Activated naive CD4-positive, alpha-beta T cell treated with anti-CD3 and anti-CD28 coated beads for 36 hours (primary cell): Measurements from ENCODE around the gene NSDHL. TPM values are rescaled to one million over a fixed set of nuclear protein-coding genes. Genes with fewer than 3 reads are reported as not detected.

Source experiments
- CTCF ChIA-PET: fragments of 350-600 bp; sonication (Branson Sonifier 250); formaldehyde crosslinking; loops from one replicate; lab custom pipeline; 2021; ENCODE audit warnings: antibody characterized with exemption; lab: Charles Lee
- DNase-seq: peaks from one replicate; pipeline ENCODE4 v3.0.0-alpha.2; 2020
- H3K27ac Mint-ChIP-seq: one replicate; pipeline ENCODE4 v1.8.0; 2021; ENCODE audit warnings: mild to moderate bottlenecking, mixed read lengths
- H3K27me3 Mint-ChIP-seq: one replicate; pipeline ENCODE4 v1.8.0; 2021; ENCODE audit warnings: low read depth, mixed read lengths
- H3K36me3 Mint-ChIP-seq: one replicate; pipeline ENCODE4 v1.8.0; 2021; ENCODE audit warnings: low read depth, mixed read lengths
- H3K4me1 Mint-ChIP-seq: one replicate; pipeline ENCODE4 v1.8.0; 2021; ENCODE audit warnings: low read depth, mixed read lengths
- H3K4me3 Mint-ChIP-seq: one replicate; pipeline ENCODE4 v1.8.0; 2021; ENCODE audit warnings: mild to moderate bottlenecking, moderate library complexity, mixed read lengths
- H3K9me3 Mint-ChIP-seq: one replicate; pipeline ENCODE4 v1.8.0; 2021; ENCODE audit warnings: mixed read lengths
- intact Hi-C: fragments of 100-400 bp; cut with micrococcal nuclease; formaldehyde crosslinking; loops from one replicate; pipeline ENCODE4 v1.15.1; 2023
- total RNA-seq, 2 experiments: library from RNA; stranded (reverse); gene quantifications; one replicate each; pipeline ENCODE4 v1.2.3, GENCODE V29; 2021

The NSDHL gene
- total RNA-seq, 2 experiments from 2014 or later, result 13.3 to 16.2 TPM

DNA sequence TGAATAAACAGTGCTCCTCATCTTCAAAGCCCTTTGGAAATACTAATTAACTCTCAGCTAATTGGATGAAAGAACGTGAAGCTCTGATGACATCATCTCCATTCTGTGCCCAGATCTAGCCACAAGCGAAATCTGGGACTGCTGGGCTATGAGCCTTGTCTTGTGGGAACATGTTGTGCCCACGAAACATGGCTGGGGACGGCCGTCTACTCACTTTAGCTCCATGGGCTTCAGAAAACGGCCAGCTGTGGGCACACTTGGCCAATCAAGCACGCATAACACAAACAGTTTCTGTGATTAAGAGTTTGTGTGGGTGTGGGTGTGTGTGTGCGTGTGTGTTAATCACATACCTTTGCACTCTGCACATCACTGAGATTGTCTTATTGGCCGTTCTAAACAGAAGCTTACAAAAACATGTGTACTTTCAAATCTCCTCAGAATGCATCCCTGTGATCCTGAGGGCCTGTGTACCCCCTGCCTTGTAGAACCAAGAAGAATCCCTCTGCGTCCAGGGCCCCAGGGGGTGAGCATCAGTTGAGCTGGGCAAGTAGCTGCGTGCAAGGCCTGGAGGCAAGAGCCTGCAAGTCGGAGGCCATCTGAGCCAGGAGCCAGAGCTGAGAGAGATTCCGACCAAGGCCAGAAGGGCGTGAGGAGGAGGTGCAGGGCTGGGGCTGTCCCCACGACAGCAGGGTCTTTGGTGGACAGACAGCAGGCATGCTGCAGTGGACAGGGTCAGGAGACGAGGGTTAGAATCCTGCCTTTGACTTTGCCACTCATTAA is 48.3 kb downstream of the NSDHL start:
- Mint-ChIP-seq H3K4me3 (no peak overlapping the region), H3K36me3 (no peaks in the 10 kb centered on the region), H3K9me3 (no peaks in the 10 kb centered on the region), H3K4me1 (no peaks in the 10 kb centered on the region), H3K27ac (no peak overlapping the region), H3K27me3 (no peaks in the 10 kb centered on the region)
- intact Hi-C loops, result no loop called here
- DNase-seq, result no peak
- CTCF ChIA-PET, result no interaction called here

GRCh38 chrX:152881289-152881688 is 50.4 kb downstream of the NSDHL start:
- Mint-ChIP-seq H3K27me3 (no peaks in the 10 kb centered on the region), H3K9me3 (no peaks in the 10 kb centered on the region), H3K4me3 (no peak overlapping the region), H3K36me3 (no peaks in the 10 kb centered on the region), H3K27ac (no peak overlapping the region), H3K4me1 (no peaks in the 10 kb centered on the region)
- CTCF ChIA-PET, result no interaction called here
- no peak for DNase-seq
- intact Hi-C loops, result no loop called here

DNA sequence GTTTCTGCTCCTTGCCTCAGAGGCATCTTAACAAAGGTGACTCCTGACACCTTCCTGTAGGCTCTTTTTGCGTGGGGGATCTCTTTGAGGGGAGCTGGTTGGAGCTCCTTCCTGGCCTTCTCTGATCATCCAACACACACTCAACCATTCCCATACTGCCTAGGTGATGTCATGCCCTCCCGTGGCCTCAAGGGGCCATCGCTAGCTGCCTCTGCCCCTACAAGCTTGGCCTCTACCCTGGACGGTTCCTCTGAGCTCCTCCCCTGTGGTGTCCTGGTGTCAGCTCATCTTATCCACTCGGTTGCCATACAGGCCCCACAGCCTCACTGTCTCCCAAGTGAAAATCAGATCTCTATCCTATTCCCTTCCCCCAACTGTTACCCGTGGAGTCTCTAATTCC is 53.3 kb downstream of the NSDHL start:
- no peaks in the 10 kb centered on the region for H3K36me3 Mint-ChIP-seq
- H3K4me3 Mint-ChIP-seq, result no peak overlapping the region
- CTCF ChIA-PET, result no interaction called here
- no peaks in the 10 kb centered on the region for H3K4me1 Mint-ChIP-seq
- no peaks in the 10 kb centered on the region for H3K27me3 Mint-ChIP-seq
- no peak for DNase-seq
- H3K27ac Mint-ChIP-seq, result no peak overlapping the region
- intact Hi-C loops, result no loop called here
- H3K9me3 Mint-ChIP-seq, result no peaks in the 10 kb centered on the region

DNA sequence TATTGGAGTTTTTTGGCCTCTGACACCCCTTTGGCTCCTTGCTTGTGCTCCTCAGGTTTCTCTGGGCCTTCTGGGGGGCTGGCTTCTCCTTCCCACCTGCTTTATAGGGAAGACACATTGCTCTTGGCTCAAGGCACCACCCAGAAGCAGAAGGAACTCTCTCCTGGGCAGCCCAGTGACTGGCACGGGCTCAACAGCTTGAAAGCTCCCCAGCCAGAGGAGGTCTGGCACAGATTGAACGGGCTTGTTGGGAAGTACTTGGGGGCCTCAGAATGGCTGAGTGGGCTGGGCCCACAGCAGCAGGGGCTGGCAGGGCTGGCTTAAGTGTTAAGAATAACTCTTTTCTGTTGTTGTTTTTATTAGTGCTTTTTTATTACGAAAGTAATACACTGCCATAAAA is 55.9 kb downstream of the NSDHL start:
- Mint-ChIP-seq H3K9me3 (no peaks in the 10 kb centered on the region), H3K27ac (no peak overlapping the region), H3K4me1 (no peaks in the 10 kb centered on the region), H3K36me3 (no peaks in the 10 kb centered on the region), H3K27me3 (peaks cover 7% of the 10 kb centered on the region), H3K4me3 (no peak overlapping the region)
- intact Hi-C loops, result no loop called here
- CTCF ChIA-PET, result no interaction called here
- DNase-seq, result no peak

GRCh38 chrX:152892499-152892898 is 61.6 kb downstream of the NSDHL start:
- H3K27ac Mint-ChIP-seq, result no peak overlapping the region
- H3K4me1 Mint-ChIP-seq, result no peaks in the 10 kb centered on the region
- intact Hi-C loops, result no loop called here
- H3K27me3 Mint-ChIP-seq, result peaks cover 23% of the 10 kb centered on the region
- no peak overlapping the region for H3K4me3 Mint-ChIP-seq
- H3K36me3 Mint-ChIP-seq, result no peaks in the 10 kb centered on the region
- H3K9me3 Mint-ChIP-seq, result no peaks in the 10 kb centered on the region
- CTCF ChIA-PET, result no interaction called here
- DNase-seq, result no peak

GRCh38 chrX:152892999-152893891 is 62.4 kb downstream of the NSDHL start:
- CTCF ChIA-PET, result interaction anchor here (0.6 kb wide), 1 partner anchor 32 kb away, joined by 3 read pairs; no protein-coding TSS in a partner anchor
- H3K27me3 Mint-ChIP-seq, result peaks cover 23% of the 10 kb centered on the region

DNA sequence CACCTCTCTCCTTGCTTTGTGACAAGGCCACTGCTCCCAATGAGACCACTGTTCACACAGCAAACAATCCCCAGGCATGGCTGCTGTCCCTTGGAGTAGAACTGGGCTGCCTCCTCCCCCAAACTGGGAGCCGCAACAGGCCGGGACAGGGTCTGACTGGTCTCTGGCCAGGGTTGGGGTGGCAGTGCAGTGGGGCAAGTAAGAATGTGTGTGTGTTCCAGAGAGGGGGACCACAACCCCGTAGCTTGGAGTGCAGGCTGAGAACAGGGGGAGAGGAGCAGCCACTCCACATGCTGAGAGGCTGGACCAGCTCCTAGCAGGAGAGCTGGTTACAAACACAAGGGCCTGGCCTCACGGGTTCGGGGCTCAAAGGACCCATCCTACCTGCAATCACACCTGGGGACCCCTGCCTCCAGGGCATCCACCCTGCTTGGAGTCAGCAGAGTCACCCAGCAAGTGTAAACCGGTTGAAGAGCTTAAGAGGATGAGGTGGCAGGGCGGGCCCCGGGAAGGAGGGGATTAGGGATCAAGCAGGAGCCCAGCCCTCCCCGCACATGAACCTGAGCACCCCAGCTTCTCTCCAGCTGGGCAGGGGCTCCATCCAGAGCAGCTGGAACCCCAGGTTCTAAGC is 63.2 kb downstream of the NSDHL start:
- CTCF ChIA-PET, result interaction anchor here (0.6 kb wide), 2 partner anchors 33 to 1736 kb away, joined by 3 read pairs; no protein-coding TSS in a partner anchor
- no peaks in the 10 kb centered on the region for H3K4me1 Mint-ChIP-seq
- H3K27me3 Mint-ChIP-seq, result peaks cover 23% of the 10 kb centered on the region
- no peaks in the 10 kb centered on the region for H3K36me3 Mint-ChIP-seq
- intact Hi-C loops, result no loop called here
- H3K9me3 Mint-ChIP-seq, result no peaks in the 10 kb centered on the region
- no peak overlapping the region for H3K4me3 Mint-ChIP-seq
- no peak overlapping the region for H3K27ac Mint-ChIP-seq
- DNase-seq, result no peak

More at GRCh38 chrX:152892999-152893891, 62.4 kb downstream of the NSDHL start:
- H3K9me3 Mint-ChIP-seq, result no peaks in the 10 kb centered on the region
- DNase-seq, result no peak
- intact Hi-C loops, result no loop called here
- no peaks in the 10 kb centered on the region for H3K36me3 Mint-ChIP-seq
- H3K4me3 Mint-ChIP-seq, result no peak overlapping the region
- H3K27ac Mint-ChIP-seq, result no peak overlapping the region
- H3K4me1 Mint-ChIP-seq, result no peaks in the 10 kb centered on the region

GRCh38 chrX:152895121-152895520 is 64.3 kb downstream of the NSDHL start:
- Mint-ChIP-seq H3K27me3 (peaks cover 19% of the 10 kb centered on the region), H3K4me1 (no peaks in the 10 kb centered on the region)

DNA sequence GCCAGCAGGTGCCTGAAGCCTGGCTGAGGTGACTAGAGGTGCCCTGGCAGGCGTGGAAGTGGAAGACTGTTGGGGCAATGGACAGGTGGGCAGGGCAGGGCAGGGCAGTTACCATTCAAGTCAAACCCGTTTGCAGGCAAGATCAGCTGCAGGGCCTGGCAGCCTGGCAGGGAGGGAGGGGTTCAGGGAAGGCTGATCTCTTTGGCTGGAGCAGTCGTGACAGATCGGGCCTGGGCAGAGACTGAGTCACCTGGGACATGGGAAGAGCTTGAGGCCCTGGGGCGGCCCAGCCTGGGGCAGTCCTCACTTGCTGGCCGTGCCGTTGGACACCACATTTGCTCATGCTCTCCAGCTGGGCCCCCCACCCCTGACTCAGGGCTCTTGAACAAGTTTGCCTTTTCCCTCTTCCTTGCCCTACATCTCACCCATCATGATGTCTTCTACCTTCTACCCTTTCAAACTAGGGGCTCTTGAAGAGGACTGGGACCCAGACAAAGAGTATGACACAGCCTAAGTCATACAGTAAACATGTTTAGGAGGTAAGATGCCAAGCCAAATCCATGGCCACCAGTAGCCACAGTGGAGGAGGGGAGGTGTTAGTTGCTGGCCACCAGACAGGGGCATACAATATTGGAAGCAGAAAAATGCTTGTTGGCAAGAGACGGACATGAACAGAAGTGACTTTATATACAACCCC is 65.0 kb downstream of the NSDHL start:
- peaks cover 16% of the 10 kb centered on the region for H3K27me3 Mint-ChIP-seq
- no peaks in the 10 kb centered on the region for H3K9me3 Mint-ChIP-seq
- CTCF ChIA-PET, result no interaction called here
- no peaks in the 10 kb centered on the region for H3K36me3 Mint-ChIP-seq
- H3K4me1 Mint-ChIP-seq, result peaks cover 1% of the 10 kb centered on the region
- H3K27ac Mint-ChIP-seq, result no peak overlapping the region
- intact Hi-C loops, result no loop called here
- H3K4me3 Mint-ChIP-seq, result no peak overlapping the region
- no peak for DNase-seq

More at GRCh38 chrX:152895121-152895520, 64.3 kb downstream of the NSDHL start:
- DNase-seq, result no peak
- H3K27ac Mint-ChIP-seq, result no peak overlapping the region
- no peaks in the 10 kb centered on the region for H3K9me3 Mint-ChIP-seq
- no peaks in the 10 kb centered on the region for H3K36me3 Mint-ChIP-seq
- intact Hi-C loops, result no loop called here
- no peak overlapping the region for H3K4me3 Mint-ChIP-seq
- CTCF ChIA-PET, result no interaction called here

DNA sequence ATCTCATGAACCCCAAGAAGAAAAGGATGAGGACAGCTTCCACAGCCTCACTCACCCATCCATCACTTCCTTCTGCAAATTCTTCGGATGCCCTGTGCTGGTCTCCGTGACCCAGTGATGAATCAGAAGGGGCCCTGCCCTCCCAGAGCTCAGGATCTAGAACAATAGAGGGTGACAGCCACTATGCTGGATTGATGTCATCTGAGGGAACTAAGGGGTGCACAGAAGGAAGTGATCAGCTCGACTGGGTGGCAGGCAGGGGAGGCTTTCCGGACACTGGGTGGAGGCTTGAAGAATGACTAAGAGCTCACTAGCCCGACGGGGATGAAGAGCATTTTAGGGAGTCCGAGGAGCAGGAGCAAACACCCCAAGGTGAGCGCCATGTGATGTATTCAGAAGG is 65.6 kb downstream of the NSDHL start:
- intact Hi-C loops, result no loop called here
- Mint-ChIP-seq H3K27me3 (peaks cover 16% of the 10 kb centered on the region), H3K4me1 (peaks cover 2% of the 10 kb centered on the region), H3K4me3 (no peak overlapping the region), H3K9me3 (no peaks in the 10 kb centered on the region), H3K27ac (no peak overlapping the region), H3K36me3 (no peaks in the 10 kb centered on the region)
- CTCF ChIA-PET, result no interaction called here
- DNase-seq, result no peak

DNA sequence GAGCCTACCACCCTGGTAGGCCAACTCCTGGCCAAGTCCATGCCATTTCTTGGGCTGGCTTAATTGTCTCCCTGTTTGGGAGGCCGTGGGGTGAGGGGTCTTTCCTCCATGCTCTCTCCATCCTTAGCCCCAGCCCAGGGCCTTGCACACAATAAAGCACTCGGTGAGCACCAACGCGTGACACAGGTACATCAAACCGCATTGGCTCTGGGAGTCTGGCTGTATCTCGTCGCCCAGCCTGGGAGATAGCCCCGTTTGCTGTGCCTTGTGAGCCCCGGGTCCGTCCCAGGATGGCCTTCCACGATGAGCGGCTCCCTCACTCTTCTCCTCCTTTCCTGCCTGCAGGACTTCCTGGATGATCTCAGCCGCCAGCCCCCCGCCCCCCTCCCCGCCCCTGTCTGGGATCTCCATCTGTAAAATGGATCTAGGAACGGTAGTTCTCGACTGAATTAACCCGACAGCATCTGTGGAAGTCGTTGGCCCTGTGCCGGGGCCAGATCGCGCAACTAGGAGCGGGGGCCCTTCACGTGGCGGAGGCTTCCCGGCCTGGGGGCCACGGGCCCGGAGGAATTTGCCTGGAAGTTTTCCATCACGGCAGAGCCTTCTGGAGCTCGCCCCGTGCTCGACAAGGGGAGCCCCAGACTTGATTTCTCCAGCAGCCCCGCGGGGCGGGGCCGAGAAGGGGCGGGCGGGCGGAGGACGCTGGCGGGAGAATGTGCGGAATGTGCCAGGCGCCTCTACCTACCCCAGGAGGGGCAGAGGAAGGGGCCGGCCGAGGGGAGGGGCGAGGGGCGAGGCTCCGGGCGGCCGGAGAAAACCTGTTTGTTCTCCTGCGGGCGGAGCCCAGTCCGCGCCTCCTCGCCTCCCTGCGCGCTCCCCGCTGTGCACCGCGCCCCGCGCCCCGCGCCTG is 66.6 kb downstream of the NSDHL start, which contains the start of gene ZNF185:
Gene ZNF185 (plus strand): TSS at position 846 of the 910 bp plus-strand sequence. CDS start 16,423 bp downstream, outside the sequence.
- Mint-ChIP-seq H3K4me1 (peaks cover 2% of the 10 kb centered on the region), H3K4me3 (no peak within 1 kb of the TSS), H3K36me3 (no peaks in the 10 kb centered on the region), H3K9me3 (no peaks in the 10 kb centered on the region), H3K27me3 (peaks cover 15% of the 10 kb centered on the region), H3K27ac (no peak within 1 kb of the TSS)
- CTCF ChIA-PET, result no interaction called here
- intact Hi-C loops, result no loop called here
- DNase-seq, result peak; percentile 15
